Measurements from ENCODE around the gene DHODH.
A peak's percentile ranks its signal among the peaks of the same experiment; 100 is the strongest.
"Not testable (repeated sequence)": the region's sequence is repeated elsewhere in the genome, so short reads cannot be mapped to it uniquely, and the experiment has no call there.

DHODH gene

GRCh38 chr16:72008424-72009216 lies at the start of gene DHODH:
Gene DHODH (plus strand): TSS chr16:72008744. CDS start chr16:72008765, 21 bp downstream.
- DNase-seq = peak; percentile 98

GRCh38 chr16:71961066-71962039 lies 47.2 kb upstream of the DHODH start:
- peak; percentile 71 for DNase-seq

GRCh38 chr16:71963125-71963875 lies 45.2 kb upstream of the DHODH start:
- no peak for DNase-seq

GRCh38 chr16:71965223-71965622 lies 43.3 kb upstream of the DHODH start:
- no peak for DNase-seq

- DNase-seq = no peak
Measured at GRCh38 chr16:71966932-71967331, 41.6 kb upstream of the DHODH start.

GRCh38 chr16:71969353-71969752 lies 39.2 kb upstream of the DHODH start:
- no peak for DNase-seq

- no peak for DNase-seq
Measured at GRCh38 chr16:71971571-71971970, 37.0 kb upstream of the DHODH start.

GRCh38 chr16:71972356-71972755 lies 36.2 kb upstream of the DHODH start:
- DNase-seq = no peak

- no peak for DNase-seq
Measured at GRCh38 chr16:71973001-71973400, 35.5 kb upstream of the DHODH start.

- no peak for DNase-seq
Measured at GRCh38 chr16:71974068-71974818, 34.3 kb upstream of the DHODH start.

- no peak for DNase-seq
Measured at GRCh38 chr16:71985262-71985974, 23.1 kb upstream of the DHODH start.

- DNase-seq = no peak
Measured at GRCh38 chr16:71986131-71986530, 22.4 kb upstream of the DHODH start.

- no peak for DNase-seq
Measured at GRCh38 chr16:71995038-71995437, 13.5 kb upstream of the DHODH start.

- DNase-seq = not testable (repeated sequence)
Measured at GRCh38 chr16:71997578-71997977, 11.0 kb upstream of the DHODH start.

- no peak for DNase-seq
Measured at GRCh38 chr16:72001180-72001874, 7.2 kb upstream of the DHODH start.

GRCh38 chr16:72002619-72003018 lies 5.9 kb upstream of the DHODH start:
- DNase-seq = no peak

- DNase-seq = not testable (repeated sequence)
Measured at GRCh38 chr16:72008065-72008423, 500 bp upstream of the DHODH start.

- DNase-seq = no peak
Measured at GRCh38 chr16:72009779-72010178, 1.2 kb downstream of the DHODH start.

GRCh38 chr16:72012607-72013006 lies 4.1 kb downstream of the DHODH start:
- DNase-seq = no peak

- no peak for DNase-seq
Measured at GRCh38 chr16:72013389-72013788, 4.8 kb downstream of the DHODH start.

All from NCI-H1436 (cell line).